Stimulated activated CD8-positive, alpha-beta memory T cell treated with anti-CD3 and anti-CD28 coated beads, Interleukin-2, amount 100 ng/mL, for 48 hours (primary cell): ENCODE data around the gene KIAA0586.
"Not testable (repeated sequence)": the region's sequence is repeated elsewhere in the genome, so short reads cannot be mapped to it uniquely, and the experiment has no call there.

Experiments used
- DNase-seq, 2 donors: peaks; one replicate each; pipeline ENCODE4 v3.0.0-alpha.2; 2020; ENCODE audit warnings: low read depth in 2 of 2

Gene KIAA0586

DNA sequence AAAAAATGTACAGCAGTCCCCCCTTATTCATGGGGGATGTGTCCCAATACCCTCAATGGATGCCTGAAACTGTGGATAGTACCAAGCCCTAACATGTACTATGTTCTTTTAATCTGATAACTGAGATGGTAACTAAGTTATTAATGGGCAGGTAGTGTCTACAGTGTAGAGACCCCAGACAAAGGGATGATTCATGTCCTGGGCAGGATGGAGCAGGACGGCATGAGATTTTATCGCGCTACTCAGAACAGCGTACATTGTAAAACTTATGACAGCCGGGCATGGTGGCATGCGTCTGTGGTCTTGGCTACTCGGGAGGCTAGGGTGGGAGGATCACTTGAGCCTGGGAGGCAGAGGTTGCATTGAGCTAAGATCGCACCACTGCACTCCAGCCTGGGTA, 37.1 kb downstream of the KIAA0586 start:
- no peak for DNase-seq

DNA sequence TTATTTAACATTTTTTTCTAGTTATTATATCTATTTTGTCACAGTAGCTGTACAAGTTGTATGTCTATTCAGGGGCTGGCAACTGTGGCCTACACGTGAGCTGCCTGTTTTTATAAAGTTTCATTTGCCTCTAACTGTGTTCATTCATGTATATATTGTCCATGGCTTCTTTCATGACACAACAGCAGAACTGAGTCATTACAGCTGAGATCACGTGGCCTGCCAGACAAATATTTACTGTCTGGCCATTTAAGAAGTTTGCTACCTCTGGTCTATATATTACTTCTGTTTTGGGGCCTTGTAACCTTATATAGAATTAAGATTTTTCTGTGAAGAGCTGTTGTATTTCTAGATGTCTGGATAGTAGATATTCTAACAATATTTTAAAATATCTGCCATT, 37.9 kb downstream of the KIAA0586 start:
- DNase-seq = no peak

- no peak for DNase-seq
Observed at GRCh38 chr14:58466459-58466858, 38.9 kb downstream of the KIAA0586 start.

GRCh38 chr14:58467575-58467974, 40.1 kb downstream of the KIAA0586 start:
- no peak for DNase-seq

DNA sequence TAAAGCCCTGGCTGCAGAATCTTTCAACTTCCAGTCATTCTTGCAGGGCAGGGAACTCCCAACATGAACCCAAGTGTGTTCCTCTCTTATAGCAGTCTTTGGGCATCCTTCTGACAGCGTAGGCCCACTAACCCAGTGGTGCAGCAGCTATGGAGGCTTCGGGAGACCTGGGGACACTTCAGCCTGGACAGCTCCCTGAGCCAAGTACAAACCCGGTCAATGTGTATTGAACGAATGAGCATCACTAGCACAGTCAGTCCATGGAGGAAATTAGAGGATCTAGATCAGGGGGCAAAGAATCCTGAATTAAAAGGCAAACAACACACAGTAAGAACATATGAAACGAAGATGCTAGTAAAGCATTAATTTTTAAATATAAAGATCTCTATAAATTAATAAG, 41.8 kb downstream of the KIAA0586 start:
- DNase-seq = no peak

DNA sequence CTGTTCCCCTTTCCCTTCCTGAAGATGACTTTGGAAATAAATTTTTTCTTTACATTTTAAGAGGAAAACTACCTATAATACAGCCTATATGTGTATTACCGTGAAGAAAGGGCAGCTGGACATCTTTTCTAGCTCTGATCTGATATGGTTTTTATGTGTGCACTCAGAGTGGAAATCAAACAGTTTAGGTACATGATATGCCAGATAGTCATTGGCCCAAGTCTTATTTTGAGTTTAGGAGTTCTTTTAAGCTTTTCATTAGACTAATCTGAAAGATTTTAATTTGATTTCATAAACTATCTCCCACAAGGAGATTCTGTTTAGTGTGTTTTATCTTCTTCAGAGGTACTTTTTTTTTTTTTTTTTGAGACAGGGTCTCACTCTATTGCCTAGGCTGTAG, 48.8 kb downstream of the KIAA0586 start:
- DNase-seq = no peak

GRCh38 chr14:58477653-58478052, 50.1 kb downstream of the KIAA0586 start:
- DNase-seq = no peak

DNA sequence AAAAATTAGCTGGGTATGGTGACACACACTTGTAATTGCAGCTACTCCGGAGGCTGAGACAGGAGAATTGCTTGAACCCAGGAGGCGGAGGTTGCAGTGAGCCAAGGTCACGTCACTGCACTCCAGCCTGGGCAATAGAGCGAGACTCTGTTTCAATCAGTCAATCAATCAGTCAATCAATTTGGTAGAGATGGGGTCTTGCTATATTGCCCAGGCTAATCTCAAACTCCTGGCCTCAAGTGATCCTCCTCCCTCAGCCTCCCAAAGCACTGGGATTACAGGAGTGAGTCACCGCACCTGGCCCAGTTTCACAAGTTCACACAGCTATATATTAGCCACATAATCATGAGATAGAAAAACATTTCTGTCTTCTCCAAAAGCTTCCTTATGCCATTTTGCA, 50.8 kb downstream of the KIAA0586 start:
- DNase-seq = not testable (repeated sequence)

- DNase-seq = no peak
Observed at GRCh38 chr14:58479975-58480374, 52.5 kb downstream of the KIAA0586 start.

GRCh38 chr14:58484176-58484575, 56.7 kb downstream of the KIAA0586 start:
- no peak for DNase-seq

DNA sequence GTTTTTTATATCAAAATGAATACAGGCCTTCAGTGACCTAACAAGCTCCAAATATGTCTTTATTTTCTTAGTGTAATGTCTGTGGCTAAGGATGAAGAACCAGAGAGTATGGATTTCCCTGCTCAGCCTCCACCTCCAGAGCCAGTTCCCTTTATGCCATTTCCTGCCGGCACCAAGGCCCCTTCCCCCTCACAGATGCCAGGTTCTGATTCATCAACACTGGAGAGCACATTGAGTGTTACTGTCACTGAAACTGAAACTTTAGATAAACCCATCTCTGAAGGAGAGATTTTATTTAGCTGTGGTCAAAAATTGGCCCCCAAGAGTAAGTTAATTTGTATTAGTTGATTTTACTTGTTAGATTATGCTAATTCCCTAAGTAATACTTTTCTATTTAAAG, 61.0 kb downstream of the KIAA0586 start:
- DNase-seq = peak in 1 of 2 donors; percentile 2

- no peak for DNase-seq
Observed at GRCh38 chr14:58491593-58491992, 64.1 kb downstream of the KIAA0586 start.

DNA sequence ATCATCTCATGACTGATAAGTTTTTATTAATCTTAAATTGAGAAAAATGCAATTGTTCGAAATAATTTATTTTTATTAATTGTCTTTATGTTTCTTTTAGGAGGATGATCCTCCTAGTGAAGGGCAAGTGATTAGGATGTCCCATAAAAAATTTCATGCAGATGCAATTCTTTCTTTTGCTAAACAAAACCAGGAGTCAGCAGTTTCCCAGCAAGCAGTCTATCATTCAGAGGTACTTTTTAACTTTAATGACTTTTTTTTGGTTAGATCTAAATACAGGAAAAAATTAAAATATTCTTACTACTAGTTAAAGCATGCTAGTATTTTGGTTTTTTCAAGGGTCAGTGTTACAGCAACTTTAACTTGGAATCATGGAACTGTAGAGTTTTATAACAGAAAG, 64.5 kb downstream of the KIAA0586 start:
- DNase-seq = no peak

GRCh38 chr14:58501214-58501816, 73.8 kb downstream of the KIAA0586 start:
- no peak for DNase-seq

GRCh38 chr14:58513272-58513671, 85.8 kb downstream of the KIAA0586 start:
- no peak for DNase-seq

GRCh38 chr14:58517592-58517991, 90.1 kb downstream of the KIAA0586 start:
- DNase-seq = no peak

DNA sequence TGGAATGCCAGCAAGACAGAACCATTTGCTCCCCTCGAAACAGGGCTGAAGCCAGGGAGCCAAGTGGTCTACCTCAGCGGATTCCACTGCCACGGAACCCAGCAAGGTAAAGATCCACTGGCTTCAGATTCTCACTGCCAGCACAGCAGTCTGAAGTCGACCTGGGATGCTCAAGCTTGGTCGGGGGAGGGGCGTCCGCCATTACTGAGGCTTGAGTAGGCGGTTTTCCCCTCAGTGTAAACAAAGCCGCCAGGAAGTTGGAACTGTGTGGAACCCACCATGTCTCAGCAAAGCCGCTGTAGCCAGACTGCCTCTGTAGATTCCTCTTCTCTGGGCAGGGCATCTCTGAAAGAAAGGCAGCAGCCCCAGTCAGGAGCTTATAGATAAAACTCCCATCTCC, 98.2 kb downstream of the KIAA0586 start:
- DNase-seq = not testable (repeated sequence)

DNA sequence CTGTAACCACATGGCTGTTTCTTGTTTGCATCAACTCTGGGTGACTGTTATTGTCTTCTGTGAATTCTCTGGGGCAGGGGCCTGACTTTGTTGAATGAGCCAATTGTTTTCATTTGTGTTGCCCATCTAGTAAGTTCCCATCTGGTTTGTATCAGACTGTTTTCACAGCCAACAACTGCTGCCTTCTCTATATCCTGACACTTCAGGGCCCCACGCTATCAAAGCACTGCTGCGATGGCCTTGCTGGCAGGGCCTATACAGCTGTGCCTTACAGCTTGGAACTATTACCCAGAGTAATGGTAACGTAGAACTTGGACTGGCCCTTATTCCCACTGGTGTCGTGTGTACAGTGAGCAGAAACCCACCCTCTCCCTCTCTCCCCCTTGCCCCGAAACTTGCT, 105.9 kb downstream of the KIAA0586 start:
- DNase-seq = no peak

GRCh38 chr14:58535044-58535443, 107.5 kb downstream of the KIAA0586 start:
- no peak for DNase-seq

- DNase-seq = no peak
Observed at GRCh38 chr14:58537004-58537403, 109.5 kb downstream of the KIAA0586 start.

GRCh38 chr14:58540749-58541632, 113.5 kb downstream of the KIAA0586 start:
- DNase-seq = no peak

- DNase-seq = no peak
Observed at GRCh38 chr14:58541633-58542022, 114.1 kb downstream of the KIAA0586 start.

GRCh38 chr14:58543253-58543652, 115.7 kb downstream of the KIAA0586 start:
- no peak for DNase-seq
